DND-41 (cell line): Measurements from ENCODE around the gene OAS1.
"Not testable (repeated sequence)": the region's sequence is repeated elsewhere in the genome, so short reads cannot be mapped to it uniquely, and the experiment has no call there.

Experiments
- EZH2 ChIP-seq: IDR thresholded peaks from 3 replicates; pipeline ENCODE4 v1.6.1; 2012; ENCODE audit warnings: borderline replicate concordance, low read depth, mild to moderate bottlenecking, moderate library complexity, low read length, inconsistent platforms; ENCODE audit not compliant: severe bottlenecking
- TF ChIP-seq, protein P1 (sequence below): IDR thresholded peaks from 2 replicates; pipeline ENCODE4 v1.5.1; 2012; ENCODE audit warnings: borderline replicate concordance, low read length, moderate library complexity, mild to moderate bottlenecking; ENCODE audit not compliant: poor library complexity, severe bottlenecking; ENCODE audit errors: extremely low read depth

DNA sequence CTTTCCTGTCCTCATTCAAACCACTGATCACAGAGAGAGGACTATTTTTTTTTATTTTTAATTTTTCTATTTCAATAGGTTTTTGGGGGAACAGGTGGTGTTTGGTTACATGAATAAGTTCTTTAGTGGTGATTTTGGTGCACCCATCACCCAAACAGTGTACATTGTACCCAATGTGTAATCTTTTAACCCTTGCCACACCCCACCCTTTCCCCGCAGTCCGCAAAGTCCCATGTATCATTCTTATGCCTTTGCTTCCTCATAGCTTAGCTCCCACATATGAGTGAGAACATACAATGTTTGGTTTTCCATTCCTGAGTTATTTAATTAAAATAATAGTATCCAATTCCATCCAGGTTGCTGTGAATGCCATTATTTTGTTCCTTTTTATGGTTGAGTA lies 7.1 kb downstream of the OAS1 start:
- TF ChIP-seq, protein P1, sequence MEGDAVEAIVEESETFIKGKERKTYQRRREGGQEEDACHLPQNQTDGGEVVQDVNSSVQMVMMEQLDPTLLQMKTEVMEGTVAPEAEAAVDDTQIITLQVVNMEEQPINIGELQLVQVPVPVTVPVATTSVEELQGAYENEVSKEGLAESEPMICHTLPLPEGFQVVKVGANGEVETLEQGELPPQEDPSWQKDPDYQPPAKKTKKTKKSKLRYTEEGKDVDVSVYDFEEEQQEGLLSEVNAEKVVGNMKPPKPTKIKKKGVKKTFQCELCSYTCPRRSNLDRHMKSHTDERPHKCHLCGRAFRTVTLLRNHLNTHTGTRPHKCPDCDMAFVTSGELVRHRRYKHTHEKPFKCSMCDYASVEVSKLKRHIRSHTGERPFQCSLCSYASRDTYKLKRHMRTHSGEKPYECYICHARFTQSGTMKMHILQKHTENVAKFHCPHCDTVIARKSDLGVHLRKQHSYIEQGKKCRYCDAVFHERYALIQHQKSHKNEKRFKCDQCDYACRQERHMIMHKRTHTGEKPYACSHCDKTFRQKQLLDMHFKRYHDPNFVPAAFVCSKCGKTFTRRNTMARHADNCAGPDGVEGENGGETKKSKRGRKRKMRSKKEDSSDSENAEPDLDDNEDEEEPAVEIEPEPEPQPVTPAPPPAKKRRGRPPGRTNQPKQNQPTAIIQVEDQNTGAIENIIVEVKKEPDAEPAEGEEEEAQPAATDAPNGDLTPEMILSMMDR, result not testable (repeated sequence)
- not testable (repeated sequence) for TF ChIP-seq EZH2
